ENCODE results near the gene GMCL1.

The GMCL1 gene

GRCh38 chr2:69829256-69830044 lies at the start of gene GMCL1:
Gene GMCL1 (plus strand): TSS chr2:69829660. CDS start chr2:69829893, 233 bp downstream.
- no peaks in the 10 kb centered on the region for H4K20me1 ChIP-seq (ENCODE audit: insufficient read depth, low read length)
- H3F3A ChIP-seq (ENCODE audit: insufficient read depth, low read length): no peaks in the 10 kb centered on the region
- H3K27ac ChIP-seq (ENCODE audit: low read depth, low read length, poor library complexity, severe bottlenecking): peak within 1 kb of the TSS; percentile 72
- H3K9me2 ChIP-seq (ENCODE audit: low read depth, low read length): no peaks in the 10 kb centered on the region
- H3K9me3 ChIP-seq (ENCODE audit: low read length): no peaks in the 10 kb centered on the region
- no peaks in the 10 kb centered on the region for H3K27me3 ChIP-seq (ENCODE audit: insufficient read depth, low read length)
- H3K4me3 ChIP-seq (ENCODE audit: low read depth, low read length, poor library complexity, severe bottlenecking): peak within 1 kb of the TSS; percentile 83
- H3K4me2 ChIP-seq (ENCODE audit: low read length): peak within 1 kb of the TSS; percentile 84
- peaks cover 21% of the 10 kb centered on the region for H3K79me2 ChIP-seq (ENCODE audit: insufficient read depth, low read length)
- peak within 1 kb of the TSS; percentile 69; the same call in 1 of the 2 replicates for H2AFZ ChIP-seq (ENCODE audit: low read length)
- H3K36me3 ChIP-seq (ENCODE audit: insufficient read depth, low read length): peaks cover 17% of the 10 kb centered on the region; the same call in 1 of the 2 replicates
- H3K4me1 ChIP-seq (ENCODE audit: insufficient read depth, low read length, severe bottlenecking): peaks cover 41% of the 10 kb centered on the region
- TF ChIP-seq EZH2 (IDR thresholded peaks at IDR 0.05; ENCODE audit: borderline replicate concordance, low read length): no peak
- no peak for TF ChIP-seq CTCF (IDR thresholded peaks at IDR 0.05; ENCODE audit: low read length)
- H3K9ac ChIP-seq (ENCODE audit: low read length): peak within 1 kb of the TSS; percentile 74

GRCh38 chr2:69780921-69781320 lies 48.5 kb upstream of the GMCL1 start:
- no peaks in the 10 kb centered on the region for H3K9me2 ChIP-seq (ENCODE audit: low read depth, low read length)
- H3F3A ChIP-seq (ENCODE audit: insufficient read depth, low read length): no peaks in the 10 kb centered on the region
- H3K9ac ChIP-seq (ENCODE audit: low read length): no peak overlapping the region
- no peaks in the 10 kb centered on the region for H4K20me1 ChIP-seq (ENCODE audit: insufficient read depth, low read length)
- no peaks in the 10 kb centered on the region for H3K4me1 ChIP-seq (ENCODE audit: insufficient read depth, low read length, severe bottlenecking)
- H3K36me3 ChIP-seq (ENCODE audit: insufficient read depth, low read length): no peaks in the 10 kb centered on the region; the same call in 1 of the 2 replicates
- H3K4me2 ChIP-seq (ENCODE audit: low read length): no peak overlapping the region
- H3K9me3 ChIP-seq (ENCODE audit: low read length): 0 out of 2 replicates have a peak, but pooled peaks cover 3% of the 10 kb centered on the region
- no peaks in the 10 kb centered on the region for H3K27me3 ChIP-seq (ENCODE audit: insufficient read depth, low read length)
- no peak overlapping the region for H2AFZ ChIP-seq (ENCODE audit: low read length)
- TF ChIP-seq EZH2 (IDR thresholded peaks at IDR 0.05; ENCODE audit: borderline replicate concordance, low read length) (no peak), CTCF (IDR thresholded peaks at IDR 0.05; ENCODE audit: low read length) (no peak)
- H3K4me3 ChIP-seq (ENCODE audit: low read depth, low read length, poor library complexity, severe bottlenecking): no peak overlapping the region
- H3K27ac ChIP-seq (ENCODE audit: low read depth, low read length, poor library complexity, severe bottlenecking): no peak overlapping the region
- no peaks in the 10 kb centered on the region for H3K79me2 ChIP-seq (ENCODE audit: insufficient read depth, low read length)

- no peaks in the 10 kb centered on the region for H3K9me2 ChIP-seq (ENCODE audit: low read depth, low read length)
- no peaks in the 10 kb centered on the region for H3K36me3 ChIP-seq (ENCODE audit: insufficient read depth, low read length)
- H3K4me1 ChIP-seq (ENCODE audit: insufficient read depth, low read length, severe bottlenecking): no peaks in the 10 kb centered on the region
- H4K20me1 ChIP-seq (ENCODE audit: insufficient read depth, low read length): no peaks in the 10 kb centered on the region
- no peak overlapping the region for H3K27ac ChIP-seq (ENCODE audit: low read depth, low read length, poor library complexity, severe bottlenecking)
- H3K27me3 ChIP-seq (ENCODE audit: insufficient read depth, low read length): no peaks in the 10 kb centered on the region
- TF ChIP-seq EZH2 (IDR thresholded peaks at IDR 0.05; ENCODE audit: borderline replicate concordance, low read length): no peak
- no peak for TF ChIP-seq CTCF (IDR thresholded peaks at IDR 0.05; ENCODE audit: low read length)
- H3K9me3 ChIP-seq (ENCODE audit: low read length): 0 out of 2 replicates have a peak, but pooled peaks cover 2% of the 10 kb centered on the region
- no peak overlapping the region for H2AFZ ChIP-seq (ENCODE audit: low read length)
- H3K79me2 ChIP-seq (ENCODE audit: insufficient read depth, low read length): no peaks in the 10 kb centered on the region
- H3K9ac ChIP-seq (ENCODE audit: low read length): no peak overlapping the region
- H3K4me3 ChIP-seq (ENCODE audit: low read depth, low read length, poor library complexity, severe bottlenecking): no peak overlapping the region
- H3K4me2 ChIP-seq (ENCODE audit: low read length): no peak overlapping the region
- no peaks in the 10 kb centered on the region for H3F3A ChIP-seq (ENCODE audit: insufficient read depth, low read length)
Observed at GRCh38 chr2:69781321-69782248, 47.9 kb upstream of the GMCL1 start.
